ENCODE results near the gene GDPD3. TPM values are rescaled to one million over a fixed set of nuclear protein-coding genes. Genes with fewer than 3 reads are reported as not detected.

The GDPD3 gene
- total RNA-seq, 2 donors from 2014 or later, result 1.7 TPM; not detected in 1

DNA sequence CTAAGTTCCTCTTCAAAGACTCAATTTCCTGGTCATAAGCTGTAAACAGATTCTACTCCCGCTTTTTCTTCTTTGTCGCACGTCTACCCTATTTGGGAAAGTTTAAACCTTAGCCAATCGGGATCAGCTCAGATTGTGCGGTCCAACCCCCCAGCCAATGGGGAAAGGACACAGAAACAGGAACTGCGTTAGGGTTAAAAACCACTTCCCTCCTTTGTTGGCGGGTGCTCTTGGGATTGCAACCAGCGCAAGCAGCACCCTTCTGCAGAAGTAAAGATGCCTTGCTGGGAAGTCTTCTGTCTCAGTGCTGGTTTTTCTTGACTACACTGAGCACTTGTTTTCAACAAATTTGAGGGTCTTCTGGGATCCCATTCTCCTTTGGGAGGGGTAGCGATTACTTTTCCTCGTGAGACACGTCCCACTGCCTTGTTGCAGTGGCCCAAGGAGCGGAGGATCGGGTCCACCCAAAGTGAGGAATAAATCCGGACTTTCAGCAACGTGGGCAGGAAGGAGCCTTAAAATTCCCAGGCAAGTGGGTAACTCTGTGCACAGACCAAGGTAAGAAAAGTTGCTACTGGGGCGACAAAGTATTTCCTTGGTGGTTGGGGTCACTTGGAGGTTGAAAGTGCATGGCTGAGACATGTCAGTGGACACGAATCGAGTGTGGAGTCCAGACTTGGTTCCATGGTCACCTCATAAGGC lies 16.3 kb downstream of the GDPD3 start:
- H3K4me1 ChIP-seq, result peaks cover 0 to 29% of the 10 kb centered on the region in 2 donors
- DNase-seq (ENCODE audit: low spot score), result no peak
- H3K27me3 ChIP-seq, result no peaks in the 10 kb centered on the region
- H3K9me3 ChIP-seq, result peaks cover 0 to 10% of the 10 kb centered on the region in 2 donors
- peak overlapping the region in 1 of 2 donors; percentile 68 for H3K4me3 ChIP-seq
- TF ChIP-seq, protein P1, sequence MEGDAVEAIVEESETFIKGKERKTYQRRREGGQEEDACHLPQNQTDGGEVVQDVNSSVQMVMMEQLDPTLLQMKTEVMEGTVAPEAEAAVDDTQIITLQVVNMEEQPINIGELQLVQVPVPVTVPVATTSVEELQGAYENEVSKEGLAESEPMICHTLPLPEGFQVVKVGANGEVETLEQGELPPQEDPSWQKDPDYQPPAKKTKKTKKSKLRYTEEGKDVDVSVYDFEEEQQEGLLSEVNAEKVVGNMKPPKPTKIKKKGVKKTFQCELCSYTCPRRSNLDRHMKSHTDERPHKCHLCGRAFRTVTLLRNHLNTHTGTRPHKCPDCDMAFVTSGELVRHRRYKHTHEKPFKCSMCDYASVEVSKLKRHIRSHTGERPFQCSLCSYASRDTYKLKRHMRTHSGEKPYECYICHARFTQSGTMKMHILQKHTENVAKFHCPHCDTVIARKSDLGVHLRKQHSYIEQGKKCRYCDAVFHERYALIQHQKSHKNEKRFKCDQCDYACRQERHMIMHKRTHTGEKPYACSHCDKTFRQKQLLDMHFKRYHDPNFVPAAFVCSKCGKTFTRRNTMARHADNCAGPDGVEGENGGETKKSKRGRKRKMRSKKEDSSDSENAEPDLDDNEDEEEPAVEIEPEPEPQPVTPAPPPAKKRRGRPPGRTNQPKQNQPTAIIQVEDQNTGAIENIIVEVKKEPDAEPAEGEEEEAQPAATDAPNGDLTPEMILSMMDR (IDR thresholded peaks at IDR 0.05), result no peak
- H3K27ac ChIP-seq, result peak overlapping the region; percentile 89 to 95
- peaks cover 19% of the 10 kb centered on the region for H3K36me3 ChIP-seq

DNA sequence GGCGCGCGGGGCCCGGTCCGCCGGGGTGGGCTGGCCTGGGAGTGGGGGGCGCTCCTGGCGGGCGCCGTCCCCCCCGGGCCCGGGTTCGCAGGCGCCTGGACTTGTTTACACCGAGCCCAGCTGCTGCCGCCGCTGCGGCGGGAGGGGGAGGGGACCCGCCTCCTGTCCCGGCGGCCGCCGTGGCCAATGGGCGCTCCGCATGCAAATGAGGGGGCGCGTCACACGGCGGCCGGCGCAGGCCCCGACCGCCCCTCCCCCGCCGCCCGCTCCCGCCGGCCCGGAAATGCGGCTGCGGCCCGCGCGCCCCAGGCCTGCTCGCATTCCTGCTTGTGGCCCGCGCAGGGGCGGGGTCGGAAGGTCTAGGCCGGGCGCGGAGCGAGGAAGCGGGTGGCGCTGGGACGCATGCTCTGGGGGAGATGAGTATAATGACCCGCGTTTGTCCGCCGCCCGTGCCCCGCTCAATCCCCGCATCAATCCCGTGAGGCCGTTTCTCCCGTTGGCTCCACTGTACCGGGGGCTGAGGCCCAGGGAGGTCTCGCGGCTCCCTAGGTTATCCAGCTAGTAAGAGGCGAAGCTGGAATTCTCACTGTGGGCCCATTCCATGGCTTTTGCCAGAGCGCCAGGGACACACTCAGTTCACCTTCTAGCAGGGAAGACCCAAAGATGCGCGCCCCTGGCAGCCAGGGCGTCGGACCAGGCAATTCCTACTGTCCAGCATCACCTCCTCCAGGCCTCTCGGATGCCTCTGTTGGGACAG lies 17.1 kb downstream of the GDPD3 start, which contains the start of gene YPEL3:
Gene YPEL3, minus strand, starts transcription at position 109 of the 757 bp plus-strand sequence. CDS start 731 bp downstream, outside the sequence.
- H3K36me3 ChIP-seq, result peaks cover 19% of the 10 kb centered on the region
- H3K9me3 ChIP-seq, result peaks cover 0 to 10% of the 10 kb centered on the region in 2 donors
- peaks cover 0 to 34% of the 10 kb centered on the region in 2 donors for H3K4me1 ChIP-seq
- no peaks in the 10 kb centered on the region for H3K27me3 ChIP-seq
- peak within 1 kb of the TSS; percentile 68 to 89 for H3K4me3 ChIP-seq
- DNase-seq (ENCODE audit: low spot score), result peak; percentile 93
- H3K27ac ChIP-seq, result peak within 1 kb of the TSS; percentile 89 to 95
- TF ChIP-seq, protein P1 (IDR thresholded peaks at IDR 0.05), result no peak

DNA sequence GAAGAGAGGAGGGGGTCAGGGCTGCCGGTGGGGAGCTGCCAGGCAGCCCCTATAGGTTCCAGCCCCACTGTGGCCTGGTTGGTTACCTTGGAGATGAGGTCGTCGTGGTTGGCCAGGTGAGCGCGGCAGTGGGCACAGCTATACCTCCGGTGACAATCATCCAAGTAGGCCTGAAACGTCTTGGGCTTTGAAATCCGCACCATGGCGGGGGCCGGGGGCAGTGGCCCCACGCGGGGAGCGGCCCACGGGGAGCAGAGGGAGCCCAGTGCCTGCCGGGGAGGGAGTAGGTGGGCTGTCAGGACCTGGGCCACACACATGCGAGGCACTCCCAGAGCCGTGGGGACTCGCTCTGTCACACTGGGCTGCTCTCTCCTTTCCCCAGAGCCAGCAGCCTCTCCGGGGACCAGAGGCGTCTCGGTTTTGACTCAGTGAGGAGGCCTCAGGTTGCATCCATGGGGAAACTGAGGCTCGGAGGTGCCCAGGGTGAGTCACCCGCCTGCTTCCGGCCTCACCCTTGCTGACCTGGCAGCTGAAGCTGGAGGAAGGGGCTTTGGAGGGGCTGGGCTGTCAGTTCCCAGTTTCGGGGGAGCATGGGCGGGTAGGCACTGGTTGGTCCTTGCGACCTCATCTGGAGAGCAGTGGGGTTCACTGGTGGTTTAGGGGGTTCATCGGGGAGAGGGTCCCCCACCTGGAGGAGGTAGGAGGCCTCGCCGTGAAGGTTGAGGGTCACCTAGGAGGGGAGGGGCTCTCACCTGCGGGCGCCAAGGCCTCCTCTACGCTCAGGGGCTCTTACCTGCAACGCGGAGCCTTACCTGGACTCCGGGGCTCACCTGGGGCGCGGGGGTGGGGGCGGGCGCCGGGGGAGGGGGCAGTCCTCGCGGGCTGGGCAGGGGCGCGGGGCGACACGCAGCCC lies 17.9 kb downstream of the GDPD3 start:
- peaks cover 0 to 10% of the 10 kb centered on the region in 2 donors for H3K9me3 ChIP-seq
- peaks cover 19% of the 10 kb centered on the region for H3K36me3 ChIP-seq
- peaks cover 0 to 40% of the 10 kb centered on the region in 2 donors for H3K4me1 ChIP-seq
- TF ChIP-seq, protein P1 (IDR thresholded peaks at IDR 0.05), result no peak
- H3K4me3 ChIP-seq, result peak overlapping the region; percentile 68 to 89
- H3K27me3 ChIP-seq, result no peaks in the 10 kb centered on the region
- DNase-seq (ENCODE audit: low spot score), result no peak
- H3K27ac ChIP-seq, result peak overlapping the region; percentile 89 to 95

DNA sequence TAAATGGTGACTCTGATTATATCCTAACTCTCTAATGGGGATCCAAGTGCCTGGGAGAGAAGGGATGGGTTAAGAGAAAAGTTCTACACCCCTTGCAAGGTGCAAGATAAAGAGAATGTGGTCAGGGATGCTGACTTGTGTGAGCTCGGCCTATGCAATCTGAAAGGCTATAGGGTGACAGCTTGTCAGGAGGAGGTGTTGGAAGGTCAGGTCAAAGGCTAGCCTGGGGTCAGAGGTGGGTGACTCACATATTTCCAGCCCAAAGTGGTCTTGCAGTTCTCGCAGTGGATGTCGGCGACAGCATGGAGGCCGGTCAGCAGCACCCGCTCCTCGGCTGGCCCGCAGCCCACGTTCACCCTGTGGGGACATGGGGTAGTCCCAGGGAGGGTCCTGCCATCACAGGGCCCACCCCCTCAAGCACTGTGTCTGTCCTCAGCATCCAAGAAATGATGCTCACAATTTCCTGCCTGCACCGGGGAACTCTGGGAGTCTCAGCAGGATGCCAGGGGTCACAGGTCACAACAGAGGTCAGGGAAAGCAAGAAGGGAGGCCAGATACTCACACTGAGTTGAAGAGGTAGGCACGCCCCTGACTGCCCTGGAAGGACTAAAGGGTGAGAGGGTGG lies 18.7 kb downstream of the GDPD3 start:
- Histone ChIP-seq H3K27me3 (no peaks in the 10 kb centered on the region), H3K9me3 (peaks cover 0 to 10% of the 10 kb centered on the region in 2 donors), H3K4me3 (peak overlapping the region; percentile 68 to 89), H3K27ac (peak overlapping the region; percentile 89 to 95), H3K4me1 (peaks cover 0 to 40% of the 10 kb centered on the region in 2 donors), H3K36me3 (peaks cover 19% of the 10 kb centered on the region)
- no peak for DNase-seq (ENCODE audit: low spot score)
- TF ChIP-seq, protein P1 (IDR thresholded peaks at IDR 0.05), result no peak
